GM12874 (cell line): ENCODE measurements around the gene TIGD6.
A peak's percentile ranks its signal among the peaks of the same experiment; 100 is the strongest.

Source experiments
- TF ChIP-seq, protein P1 (sequence below): IDR thresholded peaks from 2 replicates; pipeline ENCODE4 v1.5.1; 2011; ENCODE audit warnings: low read depth, mild to moderate bottlenecking, control low read depth, low read length, moderate library complexity; ENCODE audit not compliant: insufficient read depth

Gene TIGD6

DNA sequence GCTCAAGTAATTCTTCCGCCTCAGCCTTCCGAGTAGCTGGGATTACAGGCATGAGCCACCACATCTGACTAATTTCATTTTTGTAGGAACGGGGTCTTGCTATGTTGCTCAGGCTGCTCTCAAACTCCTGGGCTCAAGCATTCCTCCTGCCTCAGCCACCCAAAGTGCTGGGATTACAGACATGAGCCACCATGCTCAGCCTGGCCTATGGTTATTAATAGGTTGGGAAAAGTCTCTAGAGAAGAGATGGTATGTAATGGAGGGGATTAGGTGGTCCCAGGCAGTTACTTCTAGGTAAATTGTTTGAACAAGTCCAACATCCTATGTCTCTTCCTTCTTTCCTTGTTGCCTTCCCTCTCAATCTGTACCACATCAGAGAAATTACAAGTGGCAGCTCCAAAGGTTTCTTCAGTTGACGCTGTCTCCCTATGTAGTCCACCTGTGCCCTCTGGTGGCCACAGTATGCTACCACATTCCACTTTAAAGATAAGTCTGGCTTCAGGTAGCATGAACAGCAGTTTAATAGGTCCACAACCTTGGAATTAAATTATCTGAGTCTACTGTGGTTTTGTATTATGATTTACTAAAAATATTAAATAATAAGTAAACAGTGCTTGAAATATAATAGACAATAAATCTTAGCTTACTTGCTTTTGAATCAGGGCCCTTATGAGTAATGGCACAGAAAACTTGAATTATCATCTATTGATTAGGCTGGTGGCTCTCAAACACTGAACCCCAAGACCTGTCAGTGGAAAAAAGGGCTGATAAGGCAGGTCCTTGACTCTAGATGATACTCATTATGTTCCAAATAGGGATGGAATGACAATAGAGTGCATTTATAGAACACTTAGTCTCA, 9.7 kb downstream of the TIGD6 start:
- TF ChIP-seq, protein P1, sequence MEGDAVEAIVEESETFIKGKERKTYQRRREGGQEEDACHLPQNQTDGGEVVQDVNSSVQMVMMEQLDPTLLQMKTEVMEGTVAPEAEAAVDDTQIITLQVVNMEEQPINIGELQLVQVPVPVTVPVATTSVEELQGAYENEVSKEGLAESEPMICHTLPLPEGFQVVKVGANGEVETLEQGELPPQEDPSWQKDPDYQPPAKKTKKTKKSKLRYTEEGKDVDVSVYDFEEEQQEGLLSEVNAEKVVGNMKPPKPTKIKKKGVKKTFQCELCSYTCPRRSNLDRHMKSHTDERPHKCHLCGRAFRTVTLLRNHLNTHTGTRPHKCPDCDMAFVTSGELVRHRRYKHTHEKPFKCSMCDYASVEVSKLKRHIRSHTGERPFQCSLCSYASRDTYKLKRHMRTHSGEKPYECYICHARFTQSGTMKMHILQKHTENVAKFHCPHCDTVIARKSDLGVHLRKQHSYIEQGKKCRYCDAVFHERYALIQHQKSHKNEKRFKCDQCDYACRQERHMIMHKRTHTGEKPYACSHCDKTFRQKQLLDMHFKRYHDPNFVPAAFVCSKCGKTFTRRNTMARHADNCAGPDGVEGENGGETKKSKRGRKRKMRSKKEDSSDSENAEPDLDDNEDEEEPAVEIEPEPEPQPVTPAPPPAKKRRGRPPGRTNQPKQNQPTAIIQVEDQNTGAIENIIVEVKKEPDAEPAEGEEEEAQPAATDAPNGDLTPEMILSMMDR: peak; percentile 81

DNA sequence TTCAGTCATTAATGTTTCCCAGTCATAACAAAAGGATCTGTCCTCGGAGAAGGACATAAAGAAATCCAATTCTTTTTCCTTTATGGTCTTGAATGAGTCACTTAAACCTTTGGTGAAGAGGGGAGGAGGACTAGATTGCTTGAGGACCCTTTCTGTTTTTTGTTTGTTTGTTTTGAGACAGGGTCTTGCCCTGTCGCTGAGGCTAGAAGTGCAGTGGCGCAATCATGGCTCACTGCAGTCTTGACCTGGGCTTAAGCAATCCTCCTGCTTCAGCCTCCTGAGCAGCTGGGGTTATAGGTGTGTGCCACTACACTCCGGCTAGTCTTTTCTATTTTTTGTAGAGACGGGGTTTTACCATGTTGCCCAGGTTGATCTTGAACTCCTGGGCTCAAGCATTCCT, 12.3 kb downstream of the TIGD6 start:
- TF ChIP-seq, protein P1: no peak

GRCh38 chr5:149982505-149982904, 17.9 kb downstream of the TIGD6 start:
- TF ChIP-seq, protein P1: no peak

GRCh38 chr5:149981206-149981605, 19.2 kb downstream of the TIGD6 start:
- TF ChIP-seq, protein P1: no peak

GRCh38 chr5:149979896-149980295, 20.6 kb downstream of the TIGD6 start:
- TF ChIP-seq, protein P1: no peak

DNA sequence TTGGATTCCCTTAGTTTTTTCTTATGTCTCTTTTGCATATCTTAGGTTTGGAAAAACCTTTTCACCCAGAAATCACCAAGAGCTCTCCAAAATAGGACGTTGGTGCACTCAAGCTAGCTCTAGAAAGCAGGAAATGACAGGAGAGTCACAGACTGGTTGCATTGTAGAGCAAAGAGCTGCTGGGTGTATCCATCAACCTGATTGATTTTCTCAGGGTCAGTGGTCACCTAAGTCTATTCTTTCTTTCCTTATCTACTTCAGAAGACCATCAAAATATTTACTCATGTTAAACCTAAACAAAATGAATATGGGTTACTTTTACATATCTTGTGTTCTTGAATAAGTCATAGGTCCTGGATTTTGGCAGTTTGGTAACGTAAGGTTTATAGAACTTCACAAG, 25.0 kb downstream of the TIGD6 start:
- TF ChIP-seq, protein P1: no peak

DNA sequence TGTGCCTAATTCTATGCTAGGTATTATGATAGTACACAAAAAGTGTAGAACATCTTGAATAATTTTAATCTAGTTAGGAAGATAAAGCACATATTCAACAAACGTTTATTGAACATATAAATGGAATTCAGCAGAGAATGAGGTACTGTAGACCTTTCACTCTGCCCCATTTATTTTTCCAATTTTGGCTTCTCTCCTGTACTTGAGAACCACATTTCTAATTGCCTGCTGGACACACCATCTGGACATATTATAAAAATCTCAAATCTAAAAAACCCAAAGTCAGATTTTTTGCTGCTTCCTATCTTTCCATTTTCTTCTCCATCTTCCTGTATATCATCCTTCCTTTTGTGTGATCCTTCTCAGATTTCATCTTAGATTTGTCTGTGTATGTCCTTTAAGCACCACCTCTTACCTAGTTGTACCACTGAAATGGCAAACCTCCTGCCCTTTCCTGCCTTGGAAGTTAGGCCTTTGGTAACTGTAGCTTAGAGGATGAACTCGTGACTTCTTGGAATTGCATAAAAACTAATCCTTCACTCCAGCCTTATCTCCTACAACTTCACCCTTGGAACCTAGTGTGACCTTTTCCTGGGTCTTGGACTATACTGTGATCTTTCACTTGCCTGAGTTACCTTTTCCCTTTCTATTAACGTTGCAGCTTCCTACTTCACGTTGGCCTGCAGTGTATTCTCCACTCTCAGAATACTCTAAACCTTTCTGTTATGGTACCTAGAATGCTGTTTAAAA, 31.1 kb downstream of the TIGD6 start:
- TF ChIP-seq, protein P1: no peak
